HepG2 (cell line): ENCODE measurements around the gene ZBTB4. TPM values are rescaled to one million over a fixed set of nuclear protein-coding genes. Genes with fewer than 3 reads are reported as not detected.

Experiments used
- ATAC-seq: fragments of 200-7000 bp; cut with Tn5 transposase; 3 replicates; pipeline ENCODE4 v1.9.1; 2020; ENCODE audit warnings: mild to moderate bottlenecking, moderate library complexity
- BruUV-seq: library from RNA; stranded (reverse); fragments of 400-500 nt; replicated peaks from 2 replicates; lab custom pipeline; 2021; lab: Mats Ljungman, UMichigan
- CTCF ChIA-PET: fragments of 300-600 bp; formaldehyde crosslinking; extraction: SDS; loops from one replicate; lab custom pipeline; 2021; ENCODE audit warnings: low total read pairs, inconsistent platforms, low intra/inter-chr PET ratio; lab: Yijun Ruan, JAX
- POLR2A ChIA-PET: fragments of 350-600 bp; sonication (Branson Sonifier 250); formaldehyde crosslinking; loops from one replicate; lab custom pipeline; 2020; ENCODE audit warnings: antibody characterized with exemption, inconsistent platforms; lab: Yijun Ruan, JAX
- DNase-seq: peaks from one replicate; pipeline ENCODE4 v3.0.0-alpha.2; 2015; ENCODE audit warnings: low spot score
- FAIRE-seq: peaks from 3 replicates; lab custom pipeline; 2011; peaks lifted over from hg19 to GRCh38; lab: Jason Lieb, UNC
- H2AFZ ChIP-seq: one replicate; pipeline ENCODE4 v1.6.1; 2011; ENCODE audit warnings: low read length, inconsistent platforms
- H3K27ac ChIP-seq: fragments of 300-600 bp; 3 replicates; pipeline ENCODE4 v1.8.0; 2011; ENCODE audit warnings: mixed run types, mild to moderate bottlenecking, mixed read lengths, low read length, inconsistent platforms; ENCODE audit not compliant: insufficient read depth; ENCODE audit errors: extremely low read length
- H3K27me3 ChIP-seq, 2 experiments: fragments of 200-600 bp in 1 of 2; 2 replicates in 1 of 2; 3 replicates in 1 of 2; pipeline versions ENCODE4 v1.6.0 to v1.8.0; 2011; ENCODE audit warnings: low read length in 2 of 2, mild to moderate bottlenecking in 2 of 2, moderate library complexity in 2 of 2, inconsistent platforms in 1 of 2; ENCODE audit not compliant: insufficient read depth in 2 of 2, control insufficient read depth in 1 of 2
- H3K36me3 ChIP-seq, 2 experiments: fragments of 200-600 bp in 1 of 2; replicated peaks in 1 of 2; 2 replicates in 1 of 2; 3 replicates in 1 of 2; pipeline versions ENCODE4 v1.5.1 to v1.8.0; 2011; ENCODE audit warnings: low read length in 2 of 2, inconsistent platforms in 1 of 2; ENCODE audit not compliant: insufficient read depth in 2 of 2, control insufficient read depth in 1 of 2
- H3K4me1 ChIP-seq: 2 replicates; pipeline ENCODE4 v1.5.1; 2012; ENCODE audit warnings: low read length, inconsistent platforms; ENCODE audit not compliant: insufficient read depth
- H3K4me2 ChIP-seq: 2 replicates; pipeline ENCODE4 v1.6.0; 2011; ENCODE audit warnings: low read depth, low read length, inconsistent platforms
- H3K4me3 ChIP-seq, 3 experiments: fragments of 200-600 bp in 1 of 3; sonication (generic), shearing (Covaris generic) in 1 of 3; replicated peaks in 1 of 3; 2 replicates each; pipeline ENCODE4 v1.5.1; 2011 to 2016; ENCODE audit warnings: low read length in 3 of 3, inconsistent platforms in 2 of 3, low read depth in 2 of 3, mild to moderate bottlenecking in 2 of 3, control low read depth in 1 of 3, mixed read lengths in 1 of 3; ENCODE audit not compliant: insufficient read depth in 1 of 3
- H3K79me2 ChIP-seq: one replicate; pipeline ENCODE4 v1.6.1; 2011; ENCODE audit warnings: low read length, inconsistent platforms; ENCODE audit not compliant: insufficient read depth
- H3K9ac ChIP-seq: 2 replicates; pipeline ENCODE4 v1.6.0; 2011; ENCODE audit warnings: mild to moderate bottlenecking, low read depth, low read length, inconsistent platforms; ENCODE audit not compliant: insufficient read depth
- H3K9me3 ChIP-seq: 2 replicates; pipeline ENCODE4 v1.5.1; 2012; ENCODE audit warnings: mild to moderate bottlenecking, low read length
- H4K20me1 ChIP-seq: 2 replicates; pipeline ENCODE4 v1.6.0; 2011; ENCODE audit warnings: inconsistent platforms, mild to moderate bottlenecking, low read length, moderate library complexity; ENCODE audit not compliant: insufficient read depth
- ARNT2 ChIP-seq: sonication (generic); formaldehyde crosslinking; IDR thresholded peaks from 2 replicates; pipeline ENCODE4 v1.8.0; 2022; ENCODE audit warnings: mild to moderate bottlenecking, low read depth, missing genetic modification reagents, moderate library complexity
- ATF5 ChIP-seq: sonication (generic); formaldehyde crosslinking; IDR thresholded peaks from 2 replicates; pipeline ENCODE4 v1.4.0; 2020; ENCODE audit warnings: mild to moderate bottlenecking, low read depth, missing genetic modification reagents
- ATF7 ChIP-seq, 2 experiments: fragments of 450-650 bp in 1 of 2; sonication (generic) in 1 of 2; formaldehyde crosslinking in 1 of 2; IDR thresholded peaks; 2 replicates each; pipeline versions ENCODE4 v1.4.0 to v1.6.1; 2016 to 2020; ENCODE audit warnings: antibody characterized with exemption in 1 of 2, mild to moderate bottlenecking in 1 of 2, missing genetic modification reagents in 1 of 2
- BCLAF1 ChIP-seq: fragments of 450-650 bp; IDR thresholded peaks from 2 replicates; pipeline ENCODE4 v1.6.1; 2017; ENCODE audit warnings: mild to moderate bottlenecking
- CREB1 ChIP-seq, 2 experiments: fragments of 450-650 bp in 1 of 2; IDR thresholded peaks; 2 replicates each; pipeline ENCODE4 v1.6.1; 2016 to 2017; ENCODE audit warnings: control low read depth in 1 of 2, mild to moderate bottlenecking in 1 of 2, missing compliant biosample characterization in 1 of 2, missing genetic modification characterization in 1 of 2
- HMGXB4 ChIP-seq, 2 experiments: sonication (generic) in 1 of 2; formaldehyde crosslinking in 1 of 2; IDR thresholded peaks; 2 replicates each; pipeline versions ENCODE4 v1.4.0 to v1.6.1; 2018 to 2020; ENCODE audit warnings: missing genetic modification reagents in 2 of 2, borderline replicate concordance in 1 of 2, low read depth in 1 of 2, mild to moderate bottlenecking in 1 of 2, missing biosample characterization in 1 of 2
- HNF4G ChIP-seq, 2 experiments: sonication (generic) in 1 of 2; formaldehyde crosslinking in 1 of 2; IDR thresholded peaks; 2 replicates each; pipeline versions ENCODE4 v1.4.0 to v1.6.1; 2011 to 2020; ENCODE audit warnings: borderline replicate concordance in 2 of 2, low read depth in 2 of 2, mild to moderate bottlenecking in 2 of 2, low read length in 1 of 2, missing genetic modification reagents in 1 of 2, moderate library complexity in 1 of 2
- JUND ChIP-seq: sonication (generic); formaldehyde crosslinking; IDR thresholded peaks from 2 replicates; pipeline ENCODE4 v1.8.0; 2022; ENCODE audit warnings: mild to moderate bottlenecking, missing genetic modification reagents
- RNF2 ChIP-seq: fragments of 450-650 bp; conservative IDR thresholded peaks from 2 replicates; pipeline ENCODE4 v1.6.1; 2016; ENCODE audit warnings: low read depth
- ZNF574 ChIP-seq: sonication (generic); formaldehyde crosslinking; IDR thresholded peaks from 2 replicates; pipeline ENCODE4 v1.4.0; 2020; ENCODE audit warnings: missing genetic modification reagents
- WGBS: methylation state at CpG from one replicate; pipeline ENCODE4 v1.1.6; 2017; ENCODE audit warnings: low lambda C conversion rate; 5-methylcytosine and 5-hydroxymethylcytosine counted together
- in situ Hi-C: cut with HindIII; loops from 2 replicates; pipeline ENCODE4 v1.10.0; 2017; ENCODE audit warnings: low pct_unique_long_range_greater_than_20kb; ENCODE audit not compliant: extremely low pct_ligation_motif_present
- intact Hi-C: fragments of 100-400 bp; cut with micrococcal nuclease; formaldehyde crosslinking; loops from one replicate; pipeline ENCODE4 v1.10.0; 2022; ENCODE audit not compliant: unreplicated experiment
- polyA plus RNA-seq, 8 experiments: library from polyadenylated mRNA; depleted of rRNA in 3 of 8; stranded (reverse) in 7 of 8; unstranded in 1 of 8; fragments of >200 nt; fragmentation: Illumina TruSeq in 4 of 8; extraction: Trizol in 4 of 8; gene quantifications; 2 replicates each; pipeline versions ENCODE4 v1.2.1 to v1.2.3, GENCODE V29; 2011 to 2016; ENCODE audit warnings: low read depth in 4 of 8, missing spikeins in 1 of 8, mixed read lengths in 1 of 8; ENCODE audit not compliant: insufficient read depth in 1 of 8
- total RNA-seq, 5 experiments: library from RNA; depleted of rRNA; stranded (reverse); fragments of >200 nt; fragmentation: Illumina TruSeq; extraction: Trizol; gene quantifications; 2 replicates each; pipeline ENCODE4 v1.2.3, GENCODE V29; 2016; ENCODE audit warnings: low read depth in 1 of 5

The ZBTB4 gene
- total and polyA plus RNA-seq, 2 of the 13 experiments (the other 11 are each of a cell fraction or from before 2014, with no cell fraction given), result 4.3 to 7.4 TPM

GRCh38 chr17:7415784-7416183 lies 63.6 kb downstream of the ZBTB4 start:
- ChIA-PET POLR2A (no interaction called here), CTCF (no interaction called here)
- no peak for FAIRE-seq

GRCh38 chr17:7414837-7415236 lies 64.6 kb downstream of the ZBTB4 start:
- POLR2A ChIA-PET, result no interaction called here
- H3K36me3 ChIP-seq, result no peaks in the 10 kb centered on the region
- no peak overlapping the region for H2AFZ ChIP-seq
- 0 out of 2 replicates have a peak, but pooled peaks cover 2% of the 10 kb centered on the region for H3K4me1 ChIP-seq
- H3K27ac ChIP-seq, result no peak overlapping the region
- no peaks in the 10 kb centered on the region for H3K79me2 ChIP-seq
- H3K4me2 ChIP-seq, result no peak overlapping the region
- no peak for FAIRE-seq
- DNase-seq, result no peak
- no TSS peak for BruUV-seq
- intact Hi-C loops (no loop called here), in situ Hi-C loops (no loop called here)
- H3K9ac ChIP-seq, result no peak overlapping the region
- no peaks in the 10 kb centered on the region for H4K20me1 ChIP-seq
- no peaks in the 10 kb centered on the region for H3K27me3 ChIP-seq
- ATAC-seq, result no peak
- no peak overlapping the region for H3K4me3 ChIP-seq
- 87% methylated on average over 7 of the region's 14 CpGs for WGBS
- CTCF ChIA-PET, result no interaction called here
- no peaks in the 10 kb centered on the region for H3K9me3 ChIP-seq
- TF ChIP-seq ARNT2 (CRISPR knock-in tag) (no peak), ATF5 (CRISPR knock-in tag) (no peak), HNF4G (IDR thresholded peaks at IDR 0.05; ENCODE audit: borderline replicate concordance, low read depth, low read length) (no peak), HNF4G (CRISPR knock-in tag; IDR thresholded peaks at IDR 0.05; ENCODE audit: borderline replicate concordance, low read depth) (no peak), BCLAF1 (no peak), ZNF574 (CRISPR knock-in tag) (no peak), HMGXB4 (CRISPR knock-in tag; IDR thresholded peaks at IDR 0.05; ENCODE audit: borderline replicate concordance in 1 of 2, low read depth in 1 of 2) (no peak)

More at GRCh38 chr17:7415784-7416183, 63.6 kb downstream of the ZBTB4 start:
- Histone ChIP-seq H3K27me3 (peaks cover 1 to 5% of the 10 kb centered on the region in 2 experiments; a peak in 1 of 5 replicates), H3K9ac (no peak overlapping the region), H3K4me2 (no peak overlapping the region), H2AFZ (no peak overlapping the region), H3K9me3 (no peaks in the 10 kb centered on the region), H3K27ac (no peak overlapping the region), H3K36me3 (no peaks in the 10 kb centered on the region)
- no peak for ATAC-seq
- intact Hi-C loops, result no loop called here
- in situ Hi-C loops, result no loop called here
- no TSS peak for BruUV-seq
- TF ChIP-seq JUND (no peak), CREB1 (IDR thresholded peaks at IDR 0.05) (peak; percentile 78), CREB1 (CRISPR knock-in tag; IDR thresholded peaks at IDR 0.05) (no peak), ATF7 (IDR thresholded peaks at IDR 0.05) (peak; percentile 95), ATF7 (CRISPR knock-in tag; IDR thresholded peaks at IDR 0.05) (no peak), RNF2 (no peak)
- TF ChIP-seq, all 625 proteins: peak for 2
- Histone ChIP-seq H3K4me3 (no peak overlapping the region), H4K20me1 (no peaks in the 10 kb centered on the region), H3K79me2 (no peaks in the 10 kb centered on the region), H3K4me1 (0 out of 2 replicates have a peak, but pooled peaks cover 11% of the 10 kb centered on the region)
- 91% methylated on average over 23 of the region's 23 CpGs for WGBS
- DNase-seq, result no peak
